ENCODE data around the gene OOSP3. TPM values are rescaled to one million over a fixed set of nuclear protein-coding genes. Genes with fewer than 3 reads are reported as not detected.
"Not testable (repeated sequence)": the region's sequence is repeated elsewhere in the genome, so short reads cannot be mapped to it uniquely, and the experiment has no call there.

OOSP3 gene
- total and polyA plus RNA-seq, 2 donors (not counting 3 experiments of a cell fraction or from before 2014, with no cell fraction given) = not detected

DNA sequence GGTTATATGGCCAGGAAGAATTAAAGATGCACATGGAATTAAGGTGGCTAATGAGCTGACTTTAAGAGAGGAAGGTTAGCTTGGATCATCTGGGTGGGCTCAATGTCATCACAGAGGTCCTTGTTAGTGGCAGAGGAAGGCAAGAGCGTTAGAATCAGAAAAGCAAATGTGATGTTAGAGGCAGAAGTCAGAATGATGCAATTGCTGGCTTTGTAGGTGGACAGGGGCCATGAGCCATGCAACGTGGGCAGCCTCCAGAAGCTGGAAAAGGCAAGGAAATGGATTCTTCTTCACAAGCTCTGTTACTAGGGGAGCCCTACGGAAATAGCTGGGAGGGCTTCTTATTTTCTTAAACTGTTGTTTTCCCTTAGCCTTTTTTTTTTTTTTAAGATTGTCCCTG, 31.0 kb upstream of the OOSP3 start:
- Histone ChIP-seq H3K9ac (replicated peaks; ENCODE audit: extremely low read depth, insufficient read depth, low read length) (no peak overlapping the region), H3K9me1 (replicated peaks; ENCODE audit: control insufficient read depth, extremely low read depth, insufficient read depth, low read length) (no peaks in the 10 kb centered on the region), H4K20me1 (replicated peaks; ENCODE audit: control insufficient read depth, extremely low read depth, insufficient read depth, low read length) (no peaks in the 10 kb centered on the region), H3K79me2 (ENCODE audit: control insufficient read depth, insufficient read depth, low read length) (no peaks in the 10 kb centered on the region), H2AFZ (ENCODE audit: low read depth, low read length) (no peak overlapping the region), H3K27ac (ENCODE audit: insufficient read depth, low read depth, low read length) (no peak overlapping the region), H3K36me3 (ENCODE audit: control insufficient read depth in 2 of 2, extremely low read depth in 1 of 2, insufficient read depth in 2 of 2, low read length in 2 of 2) (no peaks in the 10 kb centered on the region), H3K4me3 (replicated peaks in 1 of 3; ENCODE audit: insufficient read depth in 1 of 3, low read depth in 1 of 3, low read length in 3 of 3) (no peak overlapping the region), H3K4me1 (ENCODE audit: control insufficient read depth, extremely low read depth, insufficient read depth, low read length) (no peaks in the 10 kb centered on the region), H3K4me2 (ENCODE audit: insufficient read depth, low read length) (no peak overlapping the region), H3K27me3 (ENCODE audit: control insufficient read depth in 2 of 2, insufficient read depth in 2 of 2, low read length in 2 of 2) (no peaks in the 10 kb centered on the region), H3K9me3 (replicated peaks; ENCODE audit: control insufficient read depth, insufficient read depth, low read length) (no peaks in the 10 kb centered on the region)
- FAIRE-seq (no peak), DNase-seq (ENCODE audit: low read depth, low spot score) (no peak)
- no TSS peak for BruUV-seq (replicated peaks)
- ChIA-PET POLR2A (no interaction called here), CTCF (interaction anchor here (0.8 kb wide), 1 partner anchor 12 kb away, joined by 4 read pairs; no protein-coding TSS in a partner anchor)
- intact Hi-C loops (cut with micrococcal nuclease) = no loop called here
- TF ChIP-seq FOS (IDR thresholded peaks at IDR 0.05; ENCODE audit: borderline replicate concordance, insufficient read depth, low read length) = no peak
- TF ChIP-seq, protein P1, sequence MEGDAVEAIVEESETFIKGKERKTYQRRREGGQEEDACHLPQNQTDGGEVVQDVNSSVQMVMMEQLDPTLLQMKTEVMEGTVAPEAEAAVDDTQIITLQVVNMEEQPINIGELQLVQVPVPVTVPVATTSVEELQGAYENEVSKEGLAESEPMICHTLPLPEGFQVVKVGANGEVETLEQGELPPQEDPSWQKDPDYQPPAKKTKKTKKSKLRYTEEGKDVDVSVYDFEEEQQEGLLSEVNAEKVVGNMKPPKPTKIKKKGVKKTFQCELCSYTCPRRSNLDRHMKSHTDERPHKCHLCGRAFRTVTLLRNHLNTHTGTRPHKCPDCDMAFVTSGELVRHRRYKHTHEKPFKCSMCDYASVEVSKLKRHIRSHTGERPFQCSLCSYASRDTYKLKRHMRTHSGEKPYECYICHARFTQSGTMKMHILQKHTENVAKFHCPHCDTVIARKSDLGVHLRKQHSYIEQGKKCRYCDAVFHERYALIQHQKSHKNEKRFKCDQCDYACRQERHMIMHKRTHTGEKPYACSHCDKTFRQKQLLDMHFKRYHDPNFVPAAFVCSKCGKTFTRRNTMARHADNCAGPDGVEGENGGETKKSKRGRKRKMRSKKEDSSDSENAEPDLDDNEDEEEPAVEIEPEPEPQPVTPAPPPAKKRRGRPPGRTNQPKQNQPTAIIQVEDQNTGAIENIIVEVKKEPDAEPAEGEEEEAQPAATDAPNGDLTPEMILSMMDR (IDR thresholded peaks at IDR 0.05; ENCODE audit: extremely low read depth in 1 of 2, insufficient read depth in 1 of 2, low read depth in 1 of 2, low read length in 2 of 2) = no peak
- TF ChIP-seq EZH2 (IDR thresholded peaks at IDR 0.05; ENCODE audit: borderline replicate concordance, low read depth, low read length, severe bottlenecking) = no peak
- TF ChIP-seq JUN (IDR thresholded peaks at IDR 0.05; ENCODE audit: borderline replicate concordance, insufficient read depth, insufficient read length, low read depth) = no peak
- no peak for TF ChIP-seq MYC (IDR thresholded peaks at IDR 0.05; ENCODE audit: low read depth, low read length)
- no peak for TF ChIP-seq POLR2A (IDR thresholded peaks at IDR 0.05; ENCODE audit: low read depth, low read length)
- TF ChIP-seq, protein P2, sequence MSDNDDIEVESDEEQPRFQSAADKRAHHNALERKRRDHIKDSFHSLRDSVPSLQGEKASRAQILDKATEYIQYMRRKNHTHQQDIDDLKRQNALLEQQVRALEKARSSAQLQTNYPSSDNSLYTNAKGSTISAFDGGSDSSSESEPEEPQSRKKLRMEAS (IDR thresholded peaks at IDR 0.05; ENCODE audit: insufficient read depth, insufficient read length) = no peak
- no peak for TF ChIP-seq GATA2 (IDR thresholded peaks at IDR 0.05; ENCODE audit: insufficient read depth, insufficient read length, low read depth, low read length)
- dilution Hi-C loops (cut with MboI; ENCODE audit: extremely low pct_ligation_motif_present, low sequenced_read_pairs) = no loop called here

DNA sequence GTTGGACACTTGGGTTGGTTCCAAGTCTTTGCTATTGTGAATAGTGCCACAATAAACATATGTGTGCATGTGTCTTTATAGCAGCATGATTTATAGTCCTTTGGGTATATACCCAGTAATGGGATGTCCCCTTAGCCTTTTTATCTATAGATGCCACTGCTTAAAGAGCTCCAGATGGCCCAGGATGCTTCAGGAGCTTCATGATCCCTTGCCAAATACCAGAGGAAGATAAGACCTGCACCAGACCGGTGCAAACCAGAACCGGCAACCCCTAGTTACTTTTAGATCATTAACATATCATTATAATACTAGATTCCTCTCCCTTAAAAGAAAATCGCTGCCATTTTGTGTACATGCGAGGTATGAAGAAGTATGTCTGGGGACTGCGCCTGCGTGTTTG, 30.1 kb upstream of the OOSP3 start:
- H2AFZ ChIP-seq (ENCODE audit: low read depth, low read length); DNase-seq (ENCODE audit: low read depth, low spot score); FAIRE-seq; H3K4me3 ChIP-seq (replicated peaks in 1 of 3; ENCODE audit: insufficient read depth in 1 of 3, low read depth in 1 of 3, low read length in 3 of 3); H3K36me3 ChIP-seq (ENCODE audit: control insufficient read depth in 2 of 2, extremely low read depth in 1 of 2, insufficient read depth in 2 of 2, low read length in 2 of 2); H3K9me1 ChIP-seq (replicated peaks; ENCODE audit: control insufficient read depth, extremely low read depth, insufficient read depth, low read length); H3K27me3 ChIP-seq (ENCODE audit: control insufficient read depth in 2 of 2, insufficient read depth in 2 of 2, low read length in 2 of 2); POLR2A ChIA-PET; H4K20me1 ChIP-seq (replicated peaks; ENCODE audit: control insufficient read depth, extremely low read depth, insufficient read depth, low read length); H3K79me2 ChIP-seq (ENCODE audit: control insufficient read depth, insufficient read depth, low read length); BruUV-seq (replicated peaks); intact Hi-C loops (cut with micrococcal nuclease); H3K4me1 ChIP-seq (ENCODE audit: control insufficient read depth, extremely low read depth, insufficient read depth, low read length); H3K4me2 ChIP-seq (ENCODE audit: insufficient read depth, low read length); H3K27ac ChIP-seq (ENCODE audit: insufficient read depth, low read depth, low read length); dilution Hi-C loops (cut with MboI; ENCODE audit: extremely low pct_ligation_motif_present, low sequenced_read_pairs); H3K9ac ChIP-seq (replicated peaks; ENCODE audit: extremely low read depth, insufficient read depth, low read length); H3K9me3 ChIP-seq (replicated peaks; ENCODE audit: control insufficient read depth, insufficient read depth, low read length): not testable (repeated sequence)
- CTCF ChIA-PET = interaction anchor here (2.9 kb wide), 1 partner anchor 71 kb away, joined by 11 read pairs; no protein-coding TSS in a partner anchor

All from endothelial cell of umbilical vein (primary cell).